Hepatocyte (in vitro differentiated cells): ENCODE data around the gene MYO3B.

Experiments
- EZH2 ChIP-seq: fragments of 200-600 bp; sonication (generic); IDR thresholded peaks from 2 replicates; pipeline ENCODE4 v1.6.1; 2016; ENCODE audit warnings: antibody characterized with exemption, mild to moderate bottlenecking, borderline replicate concordance
- TF ChIP-seq, protein P1 (sequence below): fragments of 200-600 bp; sonication (generic); IDR thresholded peaks from 2 replicates; pipeline ENCODE4 v1.5.1; 2016; ENCODE audit warnings: antibody characterized with exemption, mild to moderate bottlenecking; ENCODE audit not compliant: poor library complexity

DNA sequence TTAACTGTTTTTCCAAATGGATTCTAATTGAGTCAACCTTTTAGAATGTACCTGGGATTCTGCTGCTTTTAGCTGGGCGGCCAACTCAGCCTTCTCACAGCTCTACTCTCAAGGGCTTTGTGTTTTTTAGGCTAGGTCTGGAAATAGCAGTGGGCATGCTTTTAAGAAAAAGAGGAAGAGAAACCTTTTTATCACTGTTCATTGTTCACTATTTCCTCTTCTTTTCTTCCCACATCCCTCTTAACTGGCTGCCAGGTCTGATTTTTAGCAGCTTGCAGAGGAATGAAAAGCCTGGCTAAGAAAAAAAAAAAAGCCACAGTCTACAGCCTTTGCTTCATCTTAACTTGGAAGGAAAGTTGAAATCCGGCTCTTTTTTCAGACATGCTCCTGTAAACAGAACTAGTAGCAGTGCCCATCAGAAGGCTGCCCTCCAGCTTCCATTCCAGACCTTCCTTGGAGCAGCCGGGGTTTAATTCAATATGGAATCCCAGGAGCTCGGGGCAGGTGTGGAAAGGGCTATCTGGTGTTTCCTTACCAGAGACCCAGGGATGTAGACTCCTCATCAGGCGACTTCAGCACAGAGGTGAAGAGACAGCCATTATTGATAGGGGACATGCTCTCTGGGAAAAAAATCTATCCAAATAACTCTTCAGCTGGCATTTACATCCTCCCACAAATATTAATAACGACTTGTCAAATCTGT is 230.7 kb downstream of the MYO3B start:
- no peak for TF ChIP-seq EZH2
- TF ChIP-seq, protein P1, sequence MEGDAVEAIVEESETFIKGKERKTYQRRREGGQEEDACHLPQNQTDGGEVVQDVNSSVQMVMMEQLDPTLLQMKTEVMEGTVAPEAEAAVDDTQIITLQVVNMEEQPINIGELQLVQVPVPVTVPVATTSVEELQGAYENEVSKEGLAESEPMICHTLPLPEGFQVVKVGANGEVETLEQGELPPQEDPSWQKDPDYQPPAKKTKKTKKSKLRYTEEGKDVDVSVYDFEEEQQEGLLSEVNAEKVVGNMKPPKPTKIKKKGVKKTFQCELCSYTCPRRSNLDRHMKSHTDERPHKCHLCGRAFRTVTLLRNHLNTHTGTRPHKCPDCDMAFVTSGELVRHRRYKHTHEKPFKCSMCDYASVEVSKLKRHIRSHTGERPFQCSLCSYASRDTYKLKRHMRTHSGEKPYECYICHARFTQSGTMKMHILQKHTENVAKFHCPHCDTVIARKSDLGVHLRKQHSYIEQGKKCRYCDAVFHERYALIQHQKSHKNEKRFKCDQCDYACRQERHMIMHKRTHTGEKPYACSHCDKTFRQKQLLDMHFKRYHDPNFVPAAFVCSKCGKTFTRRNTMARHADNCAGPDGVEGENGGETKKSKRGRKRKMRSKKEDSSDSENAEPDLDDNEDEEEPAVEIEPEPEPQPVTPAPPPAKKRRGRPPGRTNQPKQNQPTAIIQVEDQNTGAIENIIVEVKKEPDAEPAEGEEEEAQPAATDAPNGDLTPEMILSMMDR, result no peak
